SK-N-MC (cell line): Measurements from ENCODE around the gene CST11.

Experiments used
- DNase-seq: peaks from one replicate; pipeline ENCODE4 v3.0.0-alpha.2; 2011; ENCODE audit warnings: low read depth, low spot score
- H3K27ac ChIP-seq: fragments of 200-600 bp; sonication (generic); 2 replicates; pipeline ENCODE4 v1.5.1; 2016; ENCODE audit warnings: mixed run types
- H3K36me3 ChIP-seq: fragments of 200-600 bp; sonication (generic); 2 replicates; pipeline ENCODE4 v1.6.1; 2017; ENCODE audit warnings: antibody characterized with exemption, low read length, mixed read lengths; ENCODE audit not compliant: insufficient read depth
- H3K4me3 ChIP-seq: fragments of 200-600 bp; sonication (generic); 2 replicates; pipeline ENCODE4 v1.5.1; 2016
- H3K9ac ChIP-seq: fragments of 200-600 bp; sonication (generic); 2 replicates; pipeline ENCODE4 v1.8.0; 2017; ENCODE audit warnings: mixed run types, mixed read lengths; ENCODE audit not compliant: insufficient read length
- H3K9me3 ChIP-seq: fragments of 200-600 bp; sonication (generic); 2 replicates; pipeline ENCODE4 v1.6.1; 2017; ENCODE audit warnings: low read depth, mild to moderate bottlenecking, antibody characterized with exemption, low read length, moderate library complexity, mixed read lengths
- EZH2 ChIP-seq: fragments of 200-600 bp; sonication (generic); IDR thresholded peaks from one replicate; pipeline ENCODE4 v1.6.1; 2017; ENCODE audit warnings: antibody characterized with exemption
- FOXP2 ChIP-seq: optimal IDR thresholded peaks from 2 replicates; pipeline ENCODE3; 2011; ENCODE audit warnings: mild to moderate bottlenecking, moderate library complexity; ENCODE audit not compliant: insufficient read depth; ENCODE audit errors: extremely low read length, control extremely low read depth
- POLR2AphosphoS5 ChIP-seq: IDR thresholded peaks from 2 replicates; pipeline ENCODE4 v1.6.1; 2012; ENCODE audit warnings: mild to moderate bottlenecking, low read depth, low read length, borderline replicate concordance

CST11 gene

GRCh38 chr20:23452776-23453175, at the start of gene CST11:
TSS of gene CST11 (minus strand) at chr20:23452876. CDS start at chr20:23452811, 65 bp downstream.
- Histone ChIP-seq H3K36me3 (no peaks in the 10 kb centered on the region), H3K4me3 (no peak within 1 kb of the TSS), H3K27ac (no peak within 1 kb of the TSS), H3K9me3 (no peaks in the 10 kb centered on the region), H3K9ac (no peak within 1 kb of the TSS)
- no peak for DNase-seq
- TF ChIP-seq POLR2AphosphoS5 (no peak), EZH2 (no peak)

GRCh38 chr20:23501926-23502325, 49.2 kb upstream of the CST11 start:
- no peak overlapping the region for H3K27ac ChIP-seq
- no peak overlapping the region for H3K4me3 ChIP-seq
- H3K9me3 ChIP-seq = no peaks in the 10 kb centered on the region
- DNase-seq = no peak
- H3K9ac ChIP-seq = no peak overlapping the region
- TF ChIP-seq POLR2AphosphoS5 (no peak), EZH2 (no peak), FOXP2 (no peak)
- H3K36me3 ChIP-seq = no peaks in the 10 kb centered on the region

GRCh38 chr20:23497536-23497935, 44.9 kb upstream of the CST11 start:
- Histone ChIP-seq H3K36me3 (no peaks in the 10 kb centered on the region), H3K9ac (no peak overlapping the region), H3K4me3 (no peak overlapping the region), H3K27ac (no peak overlapping the region), H3K9me3 (no peaks in the 10 kb centered on the region)
- DNase-seq = no peak
- TF ChIP-seq POLR2AphosphoS5 (no peak), EZH2 (no peak)

- Histone ChIP-seq H3K36me3 (no peaks in the 10 kb centered on the region), H3K4me3 (no peak overlapping the region), H3K9ac (no peak overlapping the region), H3K27ac (no peak overlapping the region), H3K9me3 (no peaks in the 10 kb centered on the region)
- DNase-seq = no peak
- TF ChIP-seq FOXP2 (no peak), POLR2AphosphoS5 (no peak), EZH2 (no peak)
Measured at GRCh38 chr20:23493172-23493772, 40.6 kb upstream of the CST11 start.

- TF ChIP-seq EZH2 = no peak
- TF ChIP-seq FOXP2 = no peak
- no peak for TF ChIP-seq POLR2AphosphoS5
- no peak overlapping the region for H3K27ac ChIP-seq
Measured at GRCh38 chr20:23492292-23492691, 39.6 kb upstream of the CST11 start.

GRCh38 chr20:23490817-23491216, 38.1 kb upstream of the CST11 start, which contains the start of gene CST8:
TSS of gene CST8 (plus strand) at chr20:23491117. CDS start at chr20:23491668, 551 bp downstream.
- Histone ChIP-seq H3K9ac (no peak within 1 kb of the TSS), H3K9me3 (no peaks in the 10 kb centered on the region), H3K27ac (no peak within 1 kb of the TSS), H3K4me3 (no peak within 1 kb of the TSS), H3K36me3 (no peaks in the 10 kb centered on the region)
- TF ChIP-seq FOXP2 = no peak
- TF ChIP-seq POLR2AphosphoS5 = no peak
- TF ChIP-seq EZH2 = no peak
- DNase-seq = no peak

More at GRCh38 chr20:23492292-23492691, 39.6 kb upstream of the CST11 start:
- DNase-seq = no peak
- Histone ChIP-seq H3K9me3 (no peaks in the 10 kb centered on the region), H3K4me3 (no peak overlapping the region), H3K36me3 (no peaks in the 10 kb centered on the region), H3K9ac (no peak overlapping the region)

- TF ChIP-seq EZH2 (no peak), FOXP2 (no peak), POLR2AphosphoS5 (no peak)
- Histone ChIP-seq H3K36me3 (no peaks in the 10 kb centered on the region), H3K9me3 (no peaks in the 10 kb centered on the region), H3K27ac (no peak overlapping the region), H3K4me3 (no peak overlapping the region), H3K9ac (no peak overlapping the region)
- no peak for DNase-seq
Measured at GRCh38 chr20:23488996-23489395, 36.3 kb upstream of the CST11 start.

- Histone ChIP-seq H3K4me3 (no peak overlapping the region), H3K36me3 (no peaks in the 10 kb centered on the region)
- no peak for TF ChIP-seq FOXP2
- TF ChIP-seq EZH2 = no peak
- TF ChIP-seq POLR2AphosphoS5 = no peak
Measured at GRCh38 chr20:23488470-23488869, 35.8 kb upstream of the CST11 start.

GRCh38 chr20:23484081-23484480, 31.4 kb upstream of the CST11 start:
- Histone ChIP-seq H3K36me3 (no peaks in the 10 kb centered on the region), H3K9me3 (no peaks in the 10 kb centered on the region), H3K9ac (no peak overlapping the region), H3K27ac (no peak overlapping the region), H3K4me3 (no peak overlapping the region)
- TF ChIP-seq POLR2AphosphoS5 (no peak), EZH2 (no peak), FOXP2 (no peak)
- no peak for DNase-seq

More at GRCh38 chr20:23488470-23488869, 35.8 kb upstream of the CST11 start:
- DNase-seq = no peak
- Histone ChIP-seq H3K27ac (no peak overlapping the region), H3K9ac (no peak overlapping the region), H3K9me3 (no peaks in the 10 kb centered on the region)

- no peak overlapping the region for H3K27ac ChIP-seq
- TF ChIP-seq FOXP2 = no peak
- no peak for TF ChIP-seq EZH2
- no peak for TF ChIP-seq POLR2AphosphoS5
- H3K9ac ChIP-seq = no peak overlapping the region
- H3K36me3 ChIP-seq = no peaks in the 10 kb centered on the region
- no peaks in the 10 kb centered on the region for H3K9me3 ChIP-seq
- no peak for DNase-seq
- no peak overlapping the region for H3K4me3 ChIP-seq
Measured at GRCh38 chr20:23482138-23482537, 29.5 kb upstream of the CST11 start.
